H9 (cell line): ENCODE measurements around the gene RLF. TPM values are rescaled to one million over a fixed set of nuclear protein-coding genes. Genes with fewer than 3 reads are reported as not detected.

ENCODE experiments used
- DNase-seq: peaks from one replicate; pipeline ENCODE4 v3.0.0-alpha.2; 2017
- H2AFZ ChIP-seq: one replicate; pipeline ENCODE4 v1.6.1; 2013; ENCODE audit warnings: mild to moderate bottlenecking, low read length, control low read depth, moderate library complexity
- H2AK5ac ChIP-seq: 2 replicates; pipeline ENCODE4 v1.6.1; 2013; ENCODE audit warnings: low read length, control low read depth, mixed read lengths; ENCODE audit not compliant: insufficient read length
- H2BK120ac ChIP-seq: one replicate; pipeline ENCODE4 v1.6.1; 2013; ENCODE audit warnings: low read depth, mild to moderate bottlenecking, low read length, control low read depth, inconsistent platforms; ENCODE audit not compliant: poor library complexity, severe bottlenecking
- H2BK12ac ChIP-seq: 2 replicates; pipeline ENCODE4 v1.6.1; 2013; ENCODE audit warnings: low read length, control low read depth, mixed read lengths, low read depth; ENCODE audit not compliant: insufficient read length
- H2BK15ac ChIP-seq: 2 replicates; pipeline ENCODE4 v1.6.1; 2013; ENCODE audit warnings: low read depth, low read length, control low read depth
- H2BK20ac ChIP-seq: one replicate; pipeline ENCODE4 v1.6.1; 2013; ENCODE audit warnings: low read depth, mild to moderate bottlenecking, low read length, control low read depth, inconsistent platforms; ENCODE audit not compliant: poor library complexity, severe bottlenecking
- H2BK5ac ChIP-seq: 2 replicates; pipeline ENCODE4 v1.6.1; 2013; ENCODE audit warnings: low read length, control low read depth, mixed read lengths; ENCODE audit not compliant: insufficient read length
- H3K14ac ChIP-seq: 2 replicates; pipeline ENCODE4 v1.6.1; 2013; ENCODE audit warnings: low read length, control low read depth; ENCODE audit not compliant: insufficient read depth
- H3K18ac ChIP-seq: 2 replicates; pipeline ENCODE4 v1.6.1; 2013; ENCODE audit warnings: low read depth, mild to moderate bottlenecking, mixed read lengths, low read length, control low read depth; ENCODE audit not compliant: insufficient read length
- H3K23ac ChIP-seq: 2 replicates; pipeline ENCODE4 v1.6.1; 2013; ENCODE audit warnings: low read length, control low read depth, mixed read lengths, low read depth; ENCODE audit not compliant: insufficient read length
- H3K23me2 ChIP-seq: 2 replicates; pipeline ENCODE4 v1.6.1; 2013; ENCODE audit warnings: low read depth, mild to moderate bottlenecking, mixed read lengths, low read length, control low read depth; ENCODE audit not compliant: insufficient read length, poor library complexity, severe bottlenecking
- H3K27ac ChIP-seq: 2 replicates; pipeline ENCODE4 v1.5.1; 2013; ENCODE audit warnings: low read length, control low read depth, mixed read lengths, low read depth; ENCODE audit not compliant: insufficient read length
- H3K27me3 ChIP-seq: 2 replicates; pipeline ENCODE4 v1.6.1; 2013; ENCODE audit warnings: low read length, control low read depth, inconsistent platforms; ENCODE audit not compliant: insufficient read depth
- H3K4ac ChIP-seq: 2 replicates; pipeline ENCODE4 v1.6.1; 2013; ENCODE audit warnings: low read depth, mild to moderate bottlenecking, control low read depth, inconsistent platforms, low read length, moderate library complexity
- H3K4me1 ChIP-seq: 2 replicates; pipeline ENCODE4 v1.6.1; 2013; ENCODE audit warnings: low read length, control low read depth, inconsistent platforms; ENCODE audit not compliant: insufficient read depth
- H3K4me2 ChIP-seq: 2 replicates; pipeline ENCODE4 v1.6.1; 2013; ENCODE audit warnings: low read length, control low read depth, mixed read lengths; ENCODE audit not compliant: insufficient read length, insufficient read depth
- H3K56ac ChIP-seq: 2 replicates; pipeline ENCODE4 v1.6.1; 2013; ENCODE audit warnings: low read depth, mild to moderate bottlenecking, mixed read lengths, low read length, control low read depth; ENCODE audit not compliant: insufficient read length
- H3K79me1 ChIP-seq: 2 replicates; pipeline ENCODE4 v1.6.1; 2013; ENCODE audit warnings: low read depth, mild to moderate bottlenecking, moderate library complexity, low read length, control low read depth, inconsistent platforms; ENCODE audit not compliant: insufficient read depth, poor library complexity, severe bottlenecking
- H3K79me2 ChIP-seq: 2 replicates; pipeline ENCODE4 v1.6.1; 2013; ENCODE audit warnings: low read length, control low read depth, inconsistent platforms; ENCODE audit not compliant: insufficient read depth
- H3K9ac ChIP-seq: 2 replicates; pipeline ENCODE4 v1.6.1; 2013; ENCODE audit warnings: low read length, control low read depth, mixed read lengths; ENCODE audit not compliant: insufficient read length; ENCODE audit errors: extremely low read depth
- H3K9me3 ChIP-seq: one replicate; pipeline ENCODE4 v1.6.1; 2013; ENCODE audit warnings: low read depth, low read length, inconsistent platforms; ENCODE audit not compliant: control insufficient read depth
- H3T11ph ChIP-seq: one replicate; pipeline ENCODE4 v1.6.1; 2013; ENCODE audit warnings: mild to moderate bottlenecking, low read length, control low read depth, inconsistent platforms
- H4K20me1 ChIP-seq: one replicate; pipeline ENCODE4 v1.6.1; 2013; ENCODE audit not compliant: control insufficient read depth, insufficient read length, insufficient read depth
- H4K5ac ChIP-seq: 2 replicates; pipeline ENCODE4 v1.6.1; 2013; ENCODE audit warnings: low read depth, mild to moderate bottlenecking, mixed read lengths, low read length, control low read depth; ENCODE audit not compliant: insufficient read length
- H4K8ac ChIP-seq: replicated peaks from 2 replicates; pipeline ENCODE4 v1.6.1; 2013; ENCODE audit warnings: low read length, control low read depth, mixed read lengths, low read depth; ENCODE audit not compliant: insufficient read length
- H4K91ac ChIP-seq: 2 replicates; pipeline ENCODE4 v1.6.1; 2013; ENCODE audit warnings: low read depth, mild to moderate bottlenecking, moderate library complexity, mixed read lengths, low read length, control low read depth; ENCODE audit not compliant: insufficient read length
- H3K27ac Mint-ChIP-seq, 3 experiments: 2 replicates in 2 of 3; 3 replicates in 1 of 3; pipeline ENCODE4 v1.8.0; 2020 to 2021; ENCODE audit warnings: mixed read lengths in 3 of 3, mild to moderate bottlenecking in 1 of 3, moderate library complexity in 1 of 3
- H3K27me3 Mint-ChIP-seq: 2 replicates; pipeline ENCODE4 v1.8.0; 2021; ENCODE audit warnings: low read depth, mild to moderate bottlenecking, moderate library complexity, mixed read lengths
- H3K36me3 Mint-ChIP-seq, 3 experiments: 2 replicates in 2 of 3; 3 replicates in 1 of 3; pipeline ENCODE4 v1.8.0; 2020 to 2021; ENCODE audit warnings: low read depth in 3 of 3, mixed read lengths in 3 of 3; ENCODE audit not compliant: insufficient read depth in 1 of 3
- H3K4me1 Mint-ChIP-seq, 2 experiments: 2 replicates each; pipeline ENCODE4 v1.8.0; 2020; ENCODE audit warnings: mixed read lengths in 2 of 2
- H3K4me3 Mint-ChIP-seq, 2 experiments: 2 replicates in 1 of 2; 3 replicates in 1 of 2; pipeline ENCODE4 v1.8.0; 2020 to 2021; ENCODE audit warnings: mild to moderate bottlenecking in 2 of 2, mixed read lengths in 2 of 2, moderate library complexity in 1 of 2
- H3K9me3 Mint-ChIP-seq, 2 experiments: 2 replicates in 1 of 2; 3 replicates in 1 of 2; pipeline ENCODE4 v1.8.0; 2020; ENCODE audit warnings: mild to moderate bottlenecking in 2 of 2, mixed read lengths in 2 of 2, moderate library complexity in 1 of 2
- CTCF ChIP-seq: fragments of 200-600 bp; sonication (generic); conservative IDR thresholded peaks from 3 replicates; pipeline ENCODE4 v1.8.0; 2021; ENCODE audit warnings: antibody characterized with exemption, mild to moderate bottlenecking
- WGBS: extraction: QIAGEN DNeasy Blood & Tissue Kit; methylation state at CpG from one replicate; pipeline ENCODE4 v1.1.7; 2013; ENCODE audit warnings: missing lambda C conversion rate, low lambda C conversion rate, mixed read lengths; ENCODE audit not compliant: insufficient read length; ENCODE audit errors: extremely low coverage; 5-methylcytosine and 5-hydroxymethylcytosine counted together
- total RNA-seq: library from RNA; stranded (reverse); gene quantifications from 2 replicates; pipeline ENCODE4 v1.2.1, GENCODE V29; 2021

RLF gene
- total RNA-seq, 1 experiment from 2014 or later = 19.2 TPM

DNA sequence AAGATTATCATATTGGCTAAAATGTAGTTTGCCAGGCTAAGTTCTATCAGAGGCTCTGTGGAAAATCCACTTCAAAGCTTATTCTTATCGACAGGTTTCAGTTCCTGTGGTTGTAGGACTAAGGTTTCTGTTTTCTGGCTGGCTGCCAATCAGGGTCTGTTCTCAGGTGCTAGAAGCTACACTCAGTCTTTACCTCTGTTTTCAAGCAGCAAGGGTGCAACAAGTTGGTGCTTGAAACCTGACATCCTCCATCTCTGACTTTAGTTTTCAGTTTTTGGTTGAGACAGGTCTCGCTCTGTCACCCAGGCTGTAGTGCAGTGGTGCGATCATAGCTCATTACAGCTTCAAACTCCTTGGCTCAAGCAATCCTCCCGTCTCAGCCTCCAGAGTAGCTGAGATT is 71.3 kb downstream of the RLF start:
- no peaks in the 10 kb centered on the region for H3K27me3 ChIP-seq
- no peak overlapping the region for H2BK12ac ChIP-seq
- H3K4ac ChIP-seq = no peak overlapping the region
- no peak overlapping the region for H3K4me2 ChIP-seq
- Mint-ChIP-seq H3K36me3 (peaks cover 15 to 58% (median 34%) of the 10 kb centered on the region in 3 experiments; a peak in 6 of 7 replicates), H3K4me3 (no peak overlapping the region), H3K9me3 (no peaks in the 10 kb centered on the region), H3K4me1 (no peaks in the 10 kb centered on the region), H3K27ac (no peak overlapping the region), H3K27me3 (no peaks in the 10 kb centered on the region)
- H3K18ac ChIP-seq = no peak overlapping the region
- no peak overlapping the region for H2BK120ac ChIP-seq
- no peaks in the 10 kb centered on the region for H3K9me3 ChIP-seq
- no peaks in the 10 kb centered on the region for H3K23me2 ChIP-seq
- no peaks in the 10 kb centered on the region for H3K4me1 ChIP-seq
- no peaks in the 10 kb centered on the region for H4K20me1 ChIP-seq
- H4K91ac ChIP-seq = no peak overlapping the region
- no peak overlapping the region for H3K56ac ChIP-seq
- H3T11ph ChIP-seq = no peak overlapping the region
- H3K79me2 ChIP-seq = no peaks in the 10 kb centered on the region
- no peak overlapping the region for H2AK5ac ChIP-seq
- H3K27ac ChIP-seq = no peak overlapping the region
- H4K5ac ChIP-seq = no peak overlapping the region
- no peak for DNase-seq
- no peak overlapping the region for H3K9ac ChIP-seq
- H2BK20ac ChIP-seq = no peak overlapping the region
- H2AFZ ChIP-seq = no peak overlapping the region
- H2BK15ac ChIP-seq = no peak overlapping the region
- no peak overlapping the region for H3K23ac ChIP-seq
- H4K8ac ChIP-seq = no peak overlapping the region
- no peak overlapping the region for H3K14ac ChIP-seq
- WGBS = no CpG with 5 or more reads among the region's 4 CpGs
- no peak overlapping the region for H2BK5ac ChIP-seq
- no peaks in the 10 kb centered on the region for H3K79me1 ChIP-seq
- TF ChIP-seq CTCF = no peak
